ENCODE results near the gene KMT2C.
A peak's percentile ranks its signal among the peaks of the same experiment; 100 is the strongest.
"Not testable (repeated sequence)": the region's sequence is repeated elsewhere in the genome, so short reads cannot be mapped to it uniquely, and the experiment has no call there.

Gene KMT2C

DNA sequence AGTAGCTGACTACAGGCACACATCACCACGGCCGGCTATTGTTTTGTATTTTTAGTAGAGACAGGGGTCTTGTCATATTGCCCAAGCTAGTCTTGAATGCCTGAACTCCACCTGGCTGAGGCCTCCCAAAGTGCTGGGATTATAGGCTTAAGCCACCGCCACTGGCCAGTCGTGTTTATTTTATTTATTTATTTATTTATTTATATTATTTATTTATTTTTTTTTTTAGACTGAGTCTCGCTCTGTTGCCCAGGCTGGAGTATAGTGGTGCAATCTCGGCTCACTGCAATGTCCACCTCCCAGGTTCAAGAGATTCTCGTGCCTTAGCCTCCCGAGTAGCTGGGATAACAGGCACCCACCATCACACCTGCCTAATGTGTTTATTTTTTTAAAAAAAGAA lies 6.0 kb upstream of the KMT2C start:
- not testable (repeated sequence) for DNase-seq (ENCODE audit: low read depth)

GRCh38 chr7:152441168-152441567 lies 5.4 kb upstream of the KMT2C start:
- not testable (repeated sequence) for DNase-seq (ENCODE audit: low read depth)

- not testable (repeated sequence) for DNase-seq (ENCODE audit: low read depth)
Observed at GRCh38 chr7:152438017-152438416, 2.2 kb upstream of the KMT2C start.

DNA sequence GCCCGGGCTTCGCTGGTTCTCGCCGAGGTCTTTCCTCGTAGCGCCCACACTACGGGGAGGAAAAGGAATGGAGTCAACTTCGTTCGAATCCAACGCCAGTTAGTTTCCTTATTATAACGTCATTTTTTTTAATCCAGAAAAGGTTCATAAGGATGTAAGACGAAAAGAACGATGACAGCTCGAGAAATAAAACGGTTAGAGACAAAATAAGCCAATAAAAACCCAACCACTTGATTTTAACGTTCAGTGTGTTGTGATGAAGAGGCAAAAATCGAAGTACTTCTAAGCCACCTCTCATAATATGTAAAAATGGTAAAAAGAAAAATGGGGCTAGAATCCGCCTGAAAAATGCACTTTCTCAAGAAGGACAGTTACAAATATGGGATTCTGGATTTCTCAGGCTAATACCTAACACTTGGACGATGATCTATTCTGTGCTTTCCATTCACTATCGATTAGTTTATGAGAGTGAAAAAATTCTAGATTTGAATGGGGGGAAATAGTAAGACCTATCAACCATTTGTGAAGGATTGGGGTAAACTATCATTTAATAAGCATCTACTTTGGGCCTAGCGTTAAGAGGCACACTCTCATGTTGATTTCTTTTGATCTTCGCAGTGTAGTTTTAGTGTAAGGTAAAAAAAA lies 1.2 kb upstream of the KMT2C start:
- DNase-seq (ENCODE audit: low read depth) = not testable (repeated sequence)

- peak; percentile 28 for DNase-seq (ENCODE audit: low read depth)
Observed at GRCh38 chr7:152436111-152436930, 518 bp upstream of the KMT2C start.

DNA sequence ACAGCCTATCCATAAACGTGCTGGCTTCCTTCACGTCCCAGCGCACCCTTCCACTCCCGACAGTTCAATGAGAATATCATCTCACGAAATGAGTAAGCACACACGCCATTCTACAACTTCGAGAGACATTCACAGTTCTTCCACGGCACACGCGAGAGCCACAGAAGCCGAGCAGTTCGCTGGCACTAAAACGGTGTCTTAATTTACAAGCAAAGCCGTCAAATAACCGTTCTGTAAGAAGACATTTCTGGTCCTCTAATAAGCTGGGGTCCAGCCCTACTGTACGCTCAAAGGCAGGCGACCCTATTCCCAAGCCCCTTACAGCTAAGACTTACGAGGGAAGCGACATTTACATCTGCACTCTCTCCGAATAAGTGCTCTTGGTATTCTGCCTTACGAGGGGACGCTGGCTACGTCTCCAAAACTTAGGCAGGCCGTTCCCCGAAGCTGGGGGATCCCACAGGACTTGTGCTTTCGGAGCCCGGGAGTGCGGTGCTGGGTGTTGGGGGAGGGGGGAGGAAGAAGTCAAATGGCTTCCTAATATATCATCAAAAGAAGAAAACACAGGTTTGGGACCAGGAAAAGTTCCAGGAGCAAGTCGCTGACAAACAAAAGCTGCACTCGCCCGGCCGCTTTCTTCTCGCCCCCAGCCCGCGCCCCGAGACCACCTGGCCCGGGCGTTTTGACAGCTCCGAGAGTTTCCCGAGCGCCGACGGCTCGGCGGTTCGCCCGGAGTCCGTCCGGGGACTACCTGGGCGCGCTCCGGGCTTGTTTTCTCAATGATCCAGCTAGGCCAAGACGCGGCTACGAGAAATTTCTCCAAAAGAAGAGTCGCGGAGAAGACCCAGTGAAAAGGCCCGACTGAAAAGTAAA lies 1.1 kb downstream of the KMT2C start:
- not testable (repeated sequence) for DNase-seq (ENCODE audit: low read depth)

DNA sequence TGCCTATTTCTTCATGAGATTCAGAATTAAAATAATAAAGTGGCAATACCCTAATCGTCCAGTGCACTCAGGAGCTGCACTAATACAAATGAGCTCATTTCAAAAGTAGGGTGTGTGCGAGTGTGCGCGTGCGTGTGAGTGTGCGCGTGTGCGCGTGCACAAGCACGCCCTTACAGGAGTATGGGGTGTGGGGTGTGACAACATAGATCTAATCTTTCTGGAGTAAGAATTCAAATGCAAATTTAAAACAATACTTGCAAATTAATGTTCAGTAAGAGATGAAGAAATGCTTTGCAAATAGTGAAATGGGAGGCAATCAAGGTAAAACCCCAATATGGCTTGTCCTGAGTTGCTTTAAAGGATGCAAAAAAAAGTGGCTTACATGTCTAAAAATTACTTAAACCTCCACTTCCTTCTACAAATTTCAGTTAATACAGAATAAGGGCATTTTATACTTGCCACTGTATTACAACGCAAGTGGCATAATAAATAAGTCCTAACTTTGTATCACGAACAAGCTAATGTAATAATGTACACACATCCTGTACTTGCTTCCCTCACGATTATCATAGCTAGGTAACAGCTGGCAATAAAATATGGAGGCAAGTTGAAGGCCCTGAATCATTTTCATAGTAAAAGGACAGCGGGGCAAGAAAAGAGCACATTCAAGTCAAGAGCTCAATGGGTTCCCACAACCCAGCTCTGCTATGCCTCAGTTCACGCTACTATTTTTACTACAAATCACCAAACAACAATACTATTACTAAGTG lies 1.9 kb downstream of the KMT2C start:
- peak; percentile 9 for DNase-seq (ENCODE audit: low read depth)

DNA sequence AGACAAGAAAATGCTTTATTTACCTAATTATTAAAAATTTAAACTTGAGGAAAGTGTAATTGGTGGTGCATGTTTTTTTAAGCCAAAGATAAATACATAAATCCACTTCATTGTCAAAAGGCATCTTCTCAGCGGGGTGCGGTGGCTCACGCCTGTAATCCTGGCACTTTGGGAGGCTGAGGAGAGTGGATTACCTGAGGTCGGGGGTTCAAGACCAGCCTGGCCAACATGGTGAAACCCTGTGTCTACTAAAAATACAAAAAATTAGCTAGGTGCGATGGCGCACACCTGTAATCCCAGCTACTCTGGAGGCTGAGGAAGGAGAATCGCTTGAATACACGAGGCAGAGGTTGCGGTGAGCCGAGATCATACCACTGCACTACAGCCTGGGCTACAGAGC lies 3.1 kb downstream of the KMT2C start:
- DNase-seq (ENCODE audit: low read depth) = not testable (repeated sequence)

DNA sequence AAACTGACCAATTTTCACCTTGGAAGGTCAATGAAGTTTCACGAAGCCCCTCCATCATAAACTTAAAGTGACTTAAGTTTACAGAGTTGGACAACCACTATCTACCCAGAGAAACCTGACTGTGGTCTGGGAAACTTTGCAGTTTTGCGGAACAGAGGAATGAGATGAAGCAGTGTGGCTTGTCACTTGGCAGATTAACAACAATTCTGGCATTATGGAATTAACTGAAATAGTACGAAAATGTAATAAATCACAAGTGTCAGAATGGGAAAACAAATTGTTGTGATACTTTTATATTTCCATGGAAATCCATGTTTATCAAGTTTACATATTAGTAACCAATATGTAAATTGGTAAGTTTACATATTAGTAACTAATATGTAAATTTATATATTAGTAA lies 4.9 kb downstream of the KMT2C start:
- DNase-seq (ENCODE audit: low read depth) = no peak

- DNase-seq (ENCODE audit: low read depth) = not testable (repeated sequence)
Observed at GRCh38 chr7:152430118-152430517, 5.7 kb downstream of the KMT2C start.

GRCh38 chr7:152424348-152425108 lies 11.3 kb downstream of the KMT2C start:
- DNase-seq (ENCODE audit: low read depth) = no peak

GRCh38 chr7:152423991-152424347 lies 11.8 kb downstream of the KMT2C start:
- DNase-seq (ENCODE audit: low read depth) = no peak

- DNase-seq (ENCODE audit: low read depth) = not testable (repeated sequence)
Observed at GRCh38 chr7:152423171-152423570, 12.6 kb downstream of the KMT2C start.

GRCh38 chr7:152420950-152421349 lies 14.9 kb downstream of the KMT2C start:
- not testable (repeated sequence) for DNase-seq (ENCODE audit: low read depth)

- DNase-seq (ENCODE audit: low read depth) = no peak
Observed at GRCh38 chr7:152419473-152420429, 16.1 kb downstream of the KMT2C start.

GRCh38 chr7:152414779-152415178 lies 21.0 kb downstream of the KMT2C start:
- DNase-seq (ENCODE audit: low read depth) = no peak

DNA sequence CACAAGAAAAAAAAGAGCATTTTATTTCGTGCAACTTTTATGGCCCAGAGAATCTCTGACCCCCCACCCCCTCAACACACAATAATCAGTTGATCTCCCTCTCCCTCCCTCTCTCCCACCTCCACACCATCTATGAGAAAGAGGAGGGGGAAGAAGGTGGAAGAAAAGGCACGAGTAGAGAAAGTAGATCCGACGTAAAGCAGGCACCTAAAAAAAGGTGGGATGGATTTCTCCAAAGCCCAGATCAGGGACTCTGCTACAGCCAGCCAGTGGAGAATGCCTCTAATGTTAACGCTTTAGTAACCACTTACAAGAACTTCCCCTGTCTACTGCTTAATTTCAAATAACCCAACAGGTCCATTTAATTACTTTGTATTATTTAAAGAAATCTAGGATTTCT lies 24.4 kb downstream of the KMT2C start:
- DNase-seq (ENCODE audit: low read depth) = no peak

DNA sequence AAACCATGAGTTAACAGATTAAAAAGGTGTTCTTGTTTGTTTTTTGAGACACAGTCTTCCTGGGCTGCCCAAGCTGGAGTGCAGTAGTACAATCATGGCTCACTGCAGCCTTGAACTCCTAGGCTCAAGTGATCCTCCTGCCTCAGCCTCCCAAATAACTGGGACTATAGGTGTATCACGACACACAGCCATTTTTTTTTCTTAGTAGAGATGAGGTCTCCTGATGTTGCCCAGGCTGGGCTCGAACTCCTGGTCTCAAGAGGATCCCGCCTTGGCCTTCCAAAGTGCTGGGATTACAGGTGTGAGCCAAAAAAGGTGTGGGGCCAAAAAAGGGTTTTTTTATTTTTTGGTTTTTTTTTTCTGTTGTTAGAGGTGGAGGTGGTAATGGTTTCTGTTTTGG lies 29.3 kb downstream of the KMT2C start:
- no peak for DNase-seq (ENCODE audit: low read depth)

GRCh38 chr7:152406030-152406429 lies 29.8 kb downstream of the KMT2C start:
- DNase-seq (ENCODE audit: low read depth) = not testable (repeated sequence)

- no peak for DNase-seq (ENCODE audit: low read depth)
Observed at GRCh38 chr7:152403726-152404125, 32.1 kb downstream of the KMT2C start.
